Neural cell (in vitro differentiated cells): Measurements from ENCODE around the gene VWA8.

Experiments used
- CTCF ChIP-seq: fragments of 450-650 bp; IDR thresholded peaks from 2 replicates; pipeline ENCODE4 v1.5.1; 2014; ENCODE audit warnings: antibody characterized with exemption, mild to moderate bottlenecking, moderate library complexity; ENCODE audit not compliant: poor library complexity, severe bottlenecking
- EP300 ChIP-seq: fragments of 450-650 bp; conservative IDR thresholded peaks from 2 replicates; pipeline ENCODE4 v1.6.1; 2014; ENCODE audit warnings: antibody characterized with exemption, mild to moderate bottlenecking, moderate library complexity; ENCODE audit not compliant: poor library complexity, severe bottlenecking
- EZH2 ChIP-seq: fragments of 200-600, 300-800 bp; shearing (Covaris generic), sonication (generic); IDR thresholded peaks from 2 replicates; pipeline ENCODE4 v1.6.1; 2014; ENCODE audit warnings: antibody characterized with exemption, low read length, borderline replicate concordance, mild to moderate bottlenecking; ENCODE audit not compliant: insufficient read depth, poor library complexity, severe bottlenecking
- MXI1 ChIP-seq: fragments of 450-650 bp; conservative IDR thresholded peaks from 2 replicates; pipeline ENCODE4 v1.6.1; 2014; ENCODE audit warnings: antibody characterized with exemption, mild to moderate bottlenecking; ENCODE audit not compliant: poor library complexity, severe bottlenecking
- POLR2AphosphoS5 ChIP-seq: IDR thresholded peaks from 2 replicates; pipeline ENCODE4 v1.6.1; 2012
- RAD21 ChIP-seq: fragments of 450-650 bp; conservative IDR thresholded peaks from 2 replicates; pipeline ENCODE4 v1.6.1; 2014; ENCODE audit warnings: antibody characterized with exemption, mild to moderate bottlenecking, moderate library complexity
- REST ChIP-seq: IDR thresholded peaks from 2 replicates; pipeline ENCODE4 v1.6.1; 2012; ENCODE audit warnings: borderline replicate concordance
- SMC3 ChIP-seq: fragments of 450-650 bp; conservative IDR thresholded peaks from 2 replicates; pipeline ENCODE4 v1.6.1; 2014; ENCODE audit warnings: antibody characterized with exemption, mild to moderate bottlenecking, moderate library complexity; ENCODE audit not compliant: poor library complexity
- TAF1 ChIP-seq: IDR thresholded peaks from 2 replicates; pipeline ENCODE4 v1.6.1; 2012; ENCODE audit warnings: low read depth

DNA sequence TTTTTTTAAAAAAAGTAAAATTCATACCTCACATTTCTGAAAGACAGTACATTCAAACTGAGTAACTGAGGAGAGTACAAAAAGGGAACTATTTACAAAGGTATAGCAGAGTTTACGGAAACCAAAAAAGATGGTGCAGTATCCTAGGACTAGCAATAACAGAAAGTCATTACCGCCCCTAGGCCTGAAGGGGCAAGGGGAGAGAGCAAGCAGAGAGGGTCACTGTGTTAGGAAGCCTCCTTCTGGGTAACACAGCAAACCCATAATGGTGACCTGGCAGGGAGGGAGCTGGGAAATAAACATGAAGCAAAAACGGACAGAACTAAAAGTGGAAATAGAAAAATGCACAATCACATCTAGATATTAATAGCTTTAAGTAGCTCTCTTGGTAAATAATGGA lies 8.2 kb downstream of the VWA8 start:
- no peak for TF ChIP-seq EZH2
- TF ChIP-seq CTCF = no peak
- TF ChIP-seq SMC3 = no peak
- no peak for TF ChIP-seq RAD21
- no peak for TF ChIP-seq MXI1
- no peak for TF ChIP-seq POLR2AphosphoS5
- TF ChIP-seq EP300 = no peak
- no peak for TF ChIP-seq TAF1
- no peak for TF ChIP-seq REST
